ENCODE measurements around the gene NEURL1B. TPM values are rescaled to one million over a fixed set of nuclear protein-coding genes. Genes with fewer than 3 reads are reported as not detected.

The NEURL1B gene
- total and polyA plus RNA-seq, 11 donors = 11.8 to 47.1 (median 25.8) TPM

- peaks cover 0 to 22% (median 4%) of the 10 kb centered on the region in 12 donors for H3K4me1 ChIP-seq
- no peak for TF ChIP-seq POLR2A (IDR thresholded peaks at IDR 0.05)
- TF ChIP-seq, protein P1, sequence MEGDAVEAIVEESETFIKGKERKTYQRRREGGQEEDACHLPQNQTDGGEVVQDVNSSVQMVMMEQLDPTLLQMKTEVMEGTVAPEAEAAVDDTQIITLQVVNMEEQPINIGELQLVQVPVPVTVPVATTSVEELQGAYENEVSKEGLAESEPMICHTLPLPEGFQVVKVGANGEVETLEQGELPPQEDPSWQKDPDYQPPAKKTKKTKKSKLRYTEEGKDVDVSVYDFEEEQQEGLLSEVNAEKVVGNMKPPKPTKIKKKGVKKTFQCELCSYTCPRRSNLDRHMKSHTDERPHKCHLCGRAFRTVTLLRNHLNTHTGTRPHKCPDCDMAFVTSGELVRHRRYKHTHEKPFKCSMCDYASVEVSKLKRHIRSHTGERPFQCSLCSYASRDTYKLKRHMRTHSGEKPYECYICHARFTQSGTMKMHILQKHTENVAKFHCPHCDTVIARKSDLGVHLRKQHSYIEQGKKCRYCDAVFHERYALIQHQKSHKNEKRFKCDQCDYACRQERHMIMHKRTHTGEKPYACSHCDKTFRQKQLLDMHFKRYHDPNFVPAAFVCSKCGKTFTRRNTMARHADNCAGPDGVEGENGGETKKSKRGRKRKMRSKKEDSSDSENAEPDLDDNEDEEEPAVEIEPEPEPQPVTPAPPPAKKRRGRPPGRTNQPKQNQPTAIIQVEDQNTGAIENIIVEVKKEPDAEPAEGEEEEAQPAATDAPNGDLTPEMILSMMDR (IDR thresholded peaks at IDR 0.05) = no peak
- no peak for ATAC-seq
- H3K27ac ChIP-seq = peak overlapping the region in 4 of 12 donors; percentile 34 to 65 (median 44)
- H3K27me3 ChIP-seq = no peaks in the 10 kb centered on the region
- H3K36me3 ChIP-seq = no peaks in the 10 kb centered on the region
- peaks cover 0 to 25% (median 1%) of the 10 kb centered on the region in 12 donors for H3K9me3 ChIP-seq
- 91 to 100% (median 97%) methylated on average over 5 to 8 of the region's 8 CpGs for WGBS, 4 donors
- intact Hi-C loops (cut with DNase I) = no loop called here
- DNase-seq = no peak
- H3K4me3 ChIP-seq = no peak overlapping the region
Observed at GRCh38 chr5:172611913-172612312, 29.1 kb upstream of the NEURL1B start.

DNA sequence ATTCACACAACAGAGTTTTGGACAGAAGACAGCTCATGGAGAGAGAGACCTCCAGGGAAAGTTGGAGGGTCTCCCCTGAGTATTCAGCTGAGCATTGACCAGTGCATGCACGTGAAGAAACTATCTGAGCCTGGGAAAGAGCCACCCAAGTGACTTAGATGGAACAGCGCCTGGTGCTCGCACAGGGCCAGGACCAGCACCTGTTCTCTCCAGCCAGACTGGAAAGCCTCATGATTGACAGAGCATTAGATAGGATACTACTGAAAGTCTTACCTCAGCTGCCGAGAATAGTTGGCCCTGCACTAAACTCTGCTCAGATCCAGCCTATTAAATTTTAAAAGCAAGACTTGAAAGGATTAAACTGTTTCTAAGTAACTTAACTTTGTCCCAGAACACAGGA, 28.3 kb upstream of the NEURL1B start:
- no peak overlapping the region for H3K4me3 ChIP-seq
- no peak for TF ChIP-seq POLR2A (IDR thresholded peaks at IDR 0.05)
- TF ChIP-seq, protein P1 (IDR thresholded peaks at IDR 0.05) = no peak
- H3K4me1 ChIP-seq = peaks cover 0 to 21% (median 4%) of the 10 kb centered on the region in 12 donors
- ATAC-seq = no peak
- no peaks in the 10 kb centered on the region for H3K36me3 ChIP-seq
- WGBS, 4 donors = 60 to 80% (median 65%) methylated on average over 4 of the region's 4 CpGs
- H3K27ac ChIP-seq = peak overlapping the region in 4 of 12 donors; percentile 34 to 65 (median 44)
- intact Hi-C loops (cut with DNase I) = no loop called here
- no peak for DNase-seq
- H3K27me3 ChIP-seq = no peaks in the 10 kb centered on the region
- peaks cover 0 to 24% (median 1%) of the 10 kb centered on the region in 12 donors for H3K9me3 ChIP-seq

DNA sequence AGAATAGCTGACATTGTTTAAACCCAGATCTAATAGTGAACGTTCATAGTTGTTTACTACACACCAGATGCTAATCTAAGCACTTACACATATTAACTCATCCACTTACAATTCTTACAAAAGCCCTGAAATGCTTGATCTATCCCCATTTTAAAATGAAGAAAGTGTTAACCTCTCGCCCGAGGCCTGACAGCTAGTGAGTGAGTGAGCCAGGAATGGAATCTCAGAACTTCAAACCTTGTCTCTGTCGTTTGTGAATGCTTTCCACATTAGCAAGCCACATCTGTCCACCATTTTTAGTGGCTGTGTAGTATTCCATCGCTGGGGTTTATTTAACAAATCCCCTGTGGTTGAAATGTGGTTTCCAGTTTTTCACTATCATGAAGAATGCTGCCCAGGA, 24.9 kb upstream of the NEURL1B start:
- intact Hi-C loops (cut with DNase I) = no loop called here
- Histone ChIP-seq H3K36me3 (no peaks in the 10 kb centered on the region), H3K9me3 (peaks cover 0 to 24% (median 1%) of the 10 kb centered on the region in 12 donors), H3K4me1 (peaks cover 0 to 19% (median 4%) of the 10 kb centered on the region in 12 donors), H3K27ac (peak overlapping the region in 11 of 12 donors; percentile 18 to 86 (median 73)), H3K27me3 (no peaks in the 10 kb centered on the region), H3K4me3 (no peak overlapping the region)
- TF ChIP-seq, protein P1 (IDR thresholded peaks at IDR 0.05) = no peak
- TF ChIP-seq POLR2A (IDR thresholded peaks at IDR 0.05) = no peak
- DNase-seq = no peak
- 73 to 81% (median 77%) methylated on average over 5 of the region's 5 CpGs for WGBS, 4 donors
- ATAC-seq = no peak

GRCh38 chr5:172616730-172617129, 24.3 kb upstream of the NEURL1B start:
- Histone ChIP-seq H3K36me3 (no peaks in the 10 kb centered on the region), H3K27me3 (no peaks in the 10 kb centered on the region), H3K4me1 (peaks cover 0 to 15% (median 4%) of the 10 kb centered on the region in 12 donors), H3K9me3 (peaks cover 0 to 24% (median 1%) of the 10 kb centered on the region in 12 donors), H3K27ac (peak overlapping the region; percentile 60 to 86 (median 76)), H3K4me3 (no peak overlapping the region)
- ATAC-seq = peak; percentile 72 to 97 (median 95)
- 46 to 67% (median 60%) methylated on average over 16 of the region's 16 CpGs for WGBS, 4 donors
- TF ChIP-seq, protein P1 (IDR thresholded peaks at IDR 0.05) = no peak
- TF ChIP-seq POLR2A (IDR thresholded peaks at IDR 0.05) = no peak
- intact Hi-C loops (cut with DNase I) = no loop called here
- DNase-seq = peak; percentile 84 to 90 (median 89)

Data from heart left ventricle (tissue), 16 donors.